Type B pancreatic cell (in vitro differentiated cells): ENCODE measurements around the gene ITPR3. TPM values are rescaled to one million over a fixed set of nuclear protein-coding genes. Genes with fewer than 3 reads are reported as not detected.

ENCODE experiments used
- DNase-seq: peaks from one replicate; pipeline ENCODE4 v3.0.0; 2021; ENCODE audit warnings: mixed read lengths; ENCODE audit not compliant: unreplicated experiment; ENCODE audit errors: extremely low spot score
- H3K27ac Mint-ChIP-seq: 2 replicates; pipeline ENCODE4 v1.8.0; 2021; ENCODE audit warnings: mild to moderate bottlenecking, mixed read lengths
- H3K27me3 Mint-ChIP-seq: 2 replicates; pipeline ENCODE4 v1.8.0; 2021; ENCODE audit warnings: mixed read lengths
- H3K36me3 Mint-ChIP-seq: 2 replicates; pipeline ENCODE4 v1.8.0; 2021; ENCODE audit warnings: mixed read lengths
- H3K4me1 Mint-ChIP-seq: one replicate; pipeline ENCODE4 v1.8.0; 2021; ENCODE audit warnings: mixed read lengths; ENCODE audit not compliant: unreplicated experiment
- H3K4me3 Mint-ChIP-seq: 2 replicates; pipeline ENCODE4 v1.8.0; 2021; ENCODE audit warnings: mild to moderate bottlenecking, mixed read lengths
- H3K9me3 Mint-ChIP-seq: 2 replicates; pipeline ENCODE4 v1.8.0; 2021; ENCODE audit warnings: mixed read lengths
- total RNA-seq: library from RNA; stranded (reverse); gene quantifications from 2 replicates; pipeline ENCODE4 v1.2.1, GENCODE V29; 2021; ENCODE audit warnings: low replicate concordance
- TF ChIP-seq, protein P1 (sequence below): fragments of 200-600 bp; sonication (generic); conservative IDR thresholded peaks from 2 replicates; pipeline ENCODE4 v1.5.0; 2021; ENCODE audit warnings: antibody characterized with exemption, mild to moderate bottlenecking

ITPR3 gene
- total RNA-seq, 1 donor from 2014 or later = 24.6 TPM

GRCh38 chr6:33588894-33589293 lies 32.2 kb upstream of the ITPR3 start:
- Mint-ChIP-seq H3K36me3 (no peaks in the 10 kb centered on the region), H3K9me3 (no peaks in the 10 kb centered on the region), H3K4me3 (no peak overlapping the region), H3K4me1 (peaks cover 25% of the 10 kb centered on the region), H3K27me3 (no peaks in the 10 kb centered on the region), H3K27ac (no peak overlapping the region)
- DNase-seq = no peak
- TF ChIP-seq, protein P1, sequence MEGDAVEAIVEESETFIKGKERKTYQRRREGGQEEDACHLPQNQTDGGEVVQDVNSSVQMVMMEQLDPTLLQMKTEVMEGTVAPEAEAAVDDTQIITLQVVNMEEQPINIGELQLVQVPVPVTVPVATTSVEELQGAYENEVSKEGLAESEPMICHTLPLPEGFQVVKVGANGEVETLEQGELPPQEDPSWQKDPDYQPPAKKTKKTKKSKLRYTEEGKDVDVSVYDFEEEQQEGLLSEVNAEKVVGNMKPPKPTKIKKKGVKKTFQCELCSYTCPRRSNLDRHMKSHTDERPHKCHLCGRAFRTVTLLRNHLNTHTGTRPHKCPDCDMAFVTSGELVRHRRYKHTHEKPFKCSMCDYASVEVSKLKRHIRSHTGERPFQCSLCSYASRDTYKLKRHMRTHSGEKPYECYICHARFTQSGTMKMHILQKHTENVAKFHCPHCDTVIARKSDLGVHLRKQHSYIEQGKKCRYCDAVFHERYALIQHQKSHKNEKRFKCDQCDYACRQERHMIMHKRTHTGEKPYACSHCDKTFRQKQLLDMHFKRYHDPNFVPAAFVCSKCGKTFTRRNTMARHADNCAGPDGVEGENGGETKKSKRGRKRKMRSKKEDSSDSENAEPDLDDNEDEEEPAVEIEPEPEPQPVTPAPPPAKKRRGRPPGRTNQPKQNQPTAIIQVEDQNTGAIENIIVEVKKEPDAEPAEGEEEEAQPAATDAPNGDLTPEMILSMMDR = no peak

DNA sequence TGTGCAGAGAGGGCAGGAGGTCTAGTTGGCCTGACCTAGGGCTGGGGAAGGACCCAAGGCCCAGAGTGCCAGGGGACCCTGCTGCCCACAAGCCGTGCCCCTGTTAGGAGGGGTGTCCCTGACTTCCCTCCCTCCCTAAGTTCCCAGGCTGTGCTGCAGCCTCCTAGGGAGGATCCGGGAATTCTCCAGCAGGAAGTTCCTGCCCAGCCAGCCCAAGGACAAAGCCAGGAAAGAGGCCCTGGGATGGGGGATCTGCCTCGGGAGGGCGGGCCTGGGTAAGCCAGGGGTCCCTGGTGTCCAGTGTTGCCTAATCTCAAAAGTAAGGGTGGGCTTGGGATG lies 31.8 kb upstream of the ITPR3 start:
- Mint-ChIP-seq H3K4me1 (peaks cover 25% of the 10 kb centered on the region), H3K27ac (no peak overlapping the region), H3K36me3 (no peaks in the 10 kb centered on the region), H3K27me3 (no peaks in the 10 kb centered on the region), H3K9me3 (no peaks in the 10 kb centered on the region), H3K4me3 (no peak overlapping the region)
- TF ChIP-seq, protein P1 = no peak
- DNase-seq = no peak

DNA sequence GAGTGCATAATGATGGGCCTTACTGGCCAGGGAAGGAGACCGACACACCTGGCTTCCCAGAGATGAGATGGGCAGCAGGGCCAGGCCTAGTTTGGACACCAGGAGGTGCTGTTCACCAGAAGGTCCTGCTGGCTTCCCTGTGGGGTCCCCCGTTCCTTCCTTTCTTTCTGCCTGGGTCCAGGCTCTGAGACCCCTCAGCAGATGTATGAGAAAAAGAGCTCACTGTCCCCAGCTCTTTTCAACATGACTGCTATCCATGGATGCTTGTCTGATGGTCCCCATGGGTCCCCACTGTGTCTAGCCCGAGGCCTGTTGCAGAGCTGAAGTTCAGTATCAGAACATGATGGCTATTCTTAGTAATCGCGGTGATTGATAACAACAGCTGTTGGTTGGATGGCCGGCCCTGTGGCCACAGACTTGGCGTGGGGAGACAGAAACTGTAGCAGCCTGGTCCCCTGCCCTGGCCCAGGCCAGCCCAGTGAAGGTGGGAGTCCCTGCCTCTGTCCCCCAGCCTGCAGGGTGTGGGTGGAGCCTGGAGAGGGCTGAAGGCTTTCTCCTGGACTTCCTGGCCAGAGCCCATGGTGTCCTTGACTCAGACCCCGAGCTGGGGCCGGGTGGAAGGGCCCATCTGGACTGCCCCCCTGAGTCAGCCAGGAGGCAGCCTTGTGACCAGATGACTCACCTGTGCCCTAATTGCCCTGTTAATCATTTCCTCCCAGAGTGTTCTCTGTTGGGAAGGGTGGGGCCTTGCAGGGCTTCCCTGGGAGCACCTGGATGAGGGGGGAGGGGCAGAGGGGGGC lies 31.2 kb upstream of the ITPR3 start:
- Mint-ChIP-seq H3K4me3 (no peak overlapping the region), H3K4me1 (peaks cover 29% of the 10 kb centered on the region), H3K27ac (peak overlapping the region; percentile 91), H3K27me3 (no peaks in the 10 kb centered on the region), H3K9me3 (no peaks in the 10 kb centered on the region), H3K36me3 (no peaks in the 10 kb centered on the region)
- no peak for DNase-seq
- TF ChIP-seq, protein P1 = peak; percentile 88

DNA sequence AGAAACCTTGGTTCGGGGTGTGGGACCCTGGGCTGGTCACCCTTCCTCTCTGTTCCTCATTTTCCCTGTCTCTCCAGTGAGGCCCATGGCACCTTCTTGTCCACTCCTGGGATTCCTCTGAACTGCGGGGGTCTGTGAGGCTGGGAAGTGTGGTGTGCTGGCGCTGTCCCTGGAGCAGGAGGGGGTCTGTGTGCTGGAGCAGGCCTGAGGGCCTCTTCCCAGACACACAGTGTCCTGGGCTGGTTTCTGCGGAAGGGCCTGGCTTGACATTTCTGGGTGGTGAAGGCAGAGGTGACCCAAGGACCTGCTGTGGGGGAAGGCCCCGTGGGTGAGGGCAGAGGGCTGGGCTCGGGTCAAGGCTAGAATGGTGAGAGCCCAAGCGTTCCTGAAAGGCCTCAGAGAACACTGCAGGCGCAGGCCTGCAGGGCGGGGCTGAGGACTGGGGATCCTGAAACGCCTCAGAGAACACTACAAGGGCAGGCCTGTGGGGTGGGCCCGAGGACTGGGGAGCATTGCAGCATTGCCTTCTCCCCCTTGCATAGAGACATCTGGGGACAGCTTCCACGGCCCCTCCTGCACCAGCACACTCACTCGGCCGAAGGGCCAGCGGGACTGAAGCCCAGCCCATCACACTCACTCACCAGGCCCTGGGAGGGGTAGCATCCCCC lies 30.5 kb upstream of the ITPR3 start:
- Mint-ChIP-seq H3K4me3 (no peak overlapping the region), H3K27ac (peak overlapping the region; percentile 91), H3K27me3 (no peaks in the 10 kb centered on the region), H3K4me1 (peaks cover 28% of the 10 kb centered on the region), H3K36me3 (no peaks in the 10 kb centered on the region), H3K9me3 (no peaks in the 10 kb centered on the region)
- no peak for DNase-seq
- TF ChIP-seq, protein P1 = no peak

- no peaks in the 10 kb centered on the region for H3K9me3 Mint-ChIP-seq
- H3K27ac Mint-ChIP-seq = peak overlapping the region; percentile 91
- TF ChIP-seq, protein P1 = no peak
- no peaks in the 10 kb centered on the region for H3K36me3 Mint-ChIP-seq
- no peak for DNase-seq
- H3K4me1 Mint-ChIP-seq = peaks cover 23% of the 10 kb centered on the region
- H3K27me3 Mint-ChIP-seq = no peaks in the 10 kb centered on the region
- H3K4me3 Mint-ChIP-seq = no peak overlapping the region
Observed at GRCh38 chr6:33591424-33592032, 29.6 kb upstream of the ITPR3 start.
